Neural cell (in vitro differentiated cells): ENCODE data around the gene AHNAK2.
"Not testable (repeated sequence)": the region's sequence is repeated elsewhere in the genome, so short reads cannot be mapped to it uniquely, and the experiment has no call there.

Source experiments
- EP300 ChIP-seq: fragments of 450-650 bp; conservative IDR thresholded peaks from 2 replicates; pipeline ENCODE4 v1.6.1; 2014; ENCODE audit warnings: antibody characterized with exemption, mild to moderate bottlenecking, moderate library complexity; ENCODE audit not compliant: poor library complexity, severe bottlenecking
- EZH2 ChIP-seq: fragments of 200-600, 300-800 bp; shearing (Covaris generic), sonication (generic); IDR thresholded peaks from 2 replicates; pipeline ENCODE4 v1.6.1; 2014; ENCODE audit warnings: antibody characterized with exemption, low read length, borderline replicate concordance, mild to moderate bottlenecking; ENCODE audit not compliant: insufficient read depth, poor library complexity, severe bottlenecking
- MXI1 ChIP-seq: fragments of 450-650 bp; conservative IDR thresholded peaks from 2 replicates; pipeline ENCODE4 v1.6.1; 2014; ENCODE audit warnings: antibody characterized with exemption, mild to moderate bottlenecking; ENCODE audit not compliant: poor library complexity, severe bottlenecking
- POLR2AphosphoS5 ChIP-seq: IDR thresholded peaks from 2 replicates; pipeline ENCODE4 v1.6.1; 2012
- RAD21 ChIP-seq: fragments of 450-650 bp; conservative IDR thresholded peaks from 2 replicates; pipeline ENCODE4 v1.6.1; 2014; ENCODE audit warnings: antibody characterized with exemption, mild to moderate bottlenecking, moderate library complexity
- SMC3 ChIP-seq: fragments of 450-650 bp; conservative IDR thresholded peaks from 2 replicates; pipeline ENCODE4 v1.6.1; 2014; ENCODE audit warnings: antibody characterized with exemption, mild to moderate bottlenecking, moderate library complexity; ENCODE audit not compliant: poor library complexity
- TAF1 ChIP-seq: IDR thresholded peaks from 2 replicates; pipeline ENCODE4 v1.6.1; 2012; ENCODE audit warnings: low read depth
- TF ChIP-seq, protein P1 (sequence below): fragments of 450-650 bp; IDR thresholded peaks from 2 replicates; pipeline ENCODE4 v1.5.1; 2014; ENCODE audit warnings: antibody characterized with exemption, mild to moderate bottlenecking, moderate library complexity; ENCODE audit not compliant: poor library complexity, severe bottlenecking

- TF ChIP-seq, protein P1, sequence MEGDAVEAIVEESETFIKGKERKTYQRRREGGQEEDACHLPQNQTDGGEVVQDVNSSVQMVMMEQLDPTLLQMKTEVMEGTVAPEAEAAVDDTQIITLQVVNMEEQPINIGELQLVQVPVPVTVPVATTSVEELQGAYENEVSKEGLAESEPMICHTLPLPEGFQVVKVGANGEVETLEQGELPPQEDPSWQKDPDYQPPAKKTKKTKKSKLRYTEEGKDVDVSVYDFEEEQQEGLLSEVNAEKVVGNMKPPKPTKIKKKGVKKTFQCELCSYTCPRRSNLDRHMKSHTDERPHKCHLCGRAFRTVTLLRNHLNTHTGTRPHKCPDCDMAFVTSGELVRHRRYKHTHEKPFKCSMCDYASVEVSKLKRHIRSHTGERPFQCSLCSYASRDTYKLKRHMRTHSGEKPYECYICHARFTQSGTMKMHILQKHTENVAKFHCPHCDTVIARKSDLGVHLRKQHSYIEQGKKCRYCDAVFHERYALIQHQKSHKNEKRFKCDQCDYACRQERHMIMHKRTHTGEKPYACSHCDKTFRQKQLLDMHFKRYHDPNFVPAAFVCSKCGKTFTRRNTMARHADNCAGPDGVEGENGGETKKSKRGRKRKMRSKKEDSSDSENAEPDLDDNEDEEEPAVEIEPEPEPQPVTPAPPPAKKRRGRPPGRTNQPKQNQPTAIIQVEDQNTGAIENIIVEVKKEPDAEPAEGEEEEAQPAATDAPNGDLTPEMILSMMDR, result not testable (repeated sequence)
- TF ChIP-seq SMC3, POLR2AphosphoS5, RAD21, EP300, MXI1, EZH2, TAF1: not testable (repeated sequence)
These were observed 34.8 kb downstream of the AHNAK2 start for GRCh38 chr14:104943216-104944015.
